Stomach (tissue), 4 donors: ENCODE data around the gene GATA2.

Experiments used
- CTCF ChIP-seq, 7 experiments: fragments of 450-650 bp in 4 of 7; fragments of 200-600 bp in 3 of 7; sonication (generic) in 3 of 7; IDR thresholded peaks; one replicate each; pipeline ENCODE4 v1.5.1; 2016 to 2019; ENCODE audit warnings: antibody characterized with exemption in 7 of 7, control low read depth in 2 of 7, mild to moderate bottlenecking in 1 of 7
- EP300 ChIP-seq: sonication (generic); formaldehyde crosslinking; IDR thresholded peaks from one replicate; pipeline ENCODE4 v1.6.1; 2017; ENCODE audit warnings: antibody characterized with exemption
- POLR2A ChIP-seq, 4 donors: fragments of 450-650 bp; IDR thresholded peaks; one replicate each; pipeline ENCODE4 v1.6.1; 2016; ENCODE audit warnings: antibody characterized with exemption in 4 of 4, control low read depth in 2 of 4, mild to moderate bottlenecking in 1 of 4, moderate library complexity in 1 of 4
- POLR2AphosphoS5 ChIP-seq, 3 donors: sonication (generic); formaldehyde crosslinking; IDR thresholded peaks; one replicate each; pipeline ENCODE4 v1.6.1; 2016; ENCODE audit warnings: antibody characterized with exemption in 3 of 3

GRCh38 chr3:128504963-128505730 is 12.1 kb upstream of the GATA2 start:
- TF ChIP-seq POLR2A (IDR thresholded peaks at IDR 0.05) (no peak), CTCF (IDR thresholded peaks at IDR 0.05) (no peak), POLR2AphosphoS5 (IDR thresholded peaks at IDR 0.05) (no peak), EP300 (no peak)
